Limb (tissue), 2 donors: ENCODE measurements around the gene FGF4.

ENCODE experiments used
- DNase-seq, 2 donors: peaks; one replicate each; pipeline ENCODE4 v3.0.0-alpha.2; 2016; ENCODE audit errors: extremely low spot score in 2 of 2

FGF4 gene

GRCh38 chr11:69775163-69775755 lies at the start of gene FGF4:
Gene FGF4, minus strand, starts transcription at chr11:69775341. Its CDS starts 257 bp downstream, at chr11:69775084.
- DNase-seq: peak in 1 of 2 donors; percentile 47

GRCh38 chr11:69823641-69824265 lies 48.6 kb upstream of the FGF4 start:
- DNase-seq: no peak

- no peak for DNase-seq
Observed at GRCh38 chr11:69822676-69823494, 47.7 kb upstream of the FGF4 start.

GRCh38 chr11:69821511-69822040 lies 46.4 kb upstream of the FGF4 start:
- no peak for DNase-seq

- no peak for DNase-seq
Observed at GRCh38 chr11:69820441-69820840, 45.3 kb upstream of the FGF4 start.

GRCh38 chr11:69819541-69820070 lies 44.5 kb upstream of the FGF4 start:
- DNase-seq: no peak

- DNase-seq: no peak
Observed at GRCh38 chr11:69818603-69819441, 43.7 kb upstream of the FGF4 start, which contains the start of gene FGF3. Gene FGF3, minus strand, starts transcription at chr11:69819416. Its CDS starts 483 bp downstream, at chr11:69818933.

GRCh38 chr11:69818231-69818602 lies 43.1 kb upstream of the FGF4 start:
- no peak for DNase-seq

- DNase-seq: no peak
Observed at GRCh38 chr11:69817265-69818230, 42.4 kb upstream of the FGF4 start.

GRCh38 chr11:69816671-69817070 lies 41.5 kb upstream of the FGF4 start:
- no peak for DNase-seq

- DNase-seq: no peak
Observed at GRCh38 chr11:69815973-69816372, 40.8 kb upstream of the FGF4 start.

GRCh38 chr11:69814902-69815301 lies 39.8 kb upstream of the FGF4 start:
- no peak for DNase-seq

GRCh38 chr11:69814411-69814810 lies 39.3 kb upstream of the FGF4 start:
- DNase-seq: no peak

- DNase-seq: no peak
Observed at GRCh38 chr11:69813839-69814238, 38.7 kb upstream of the FGF4 start.

GRCh38 chr11:69812946-69813345 lies 37.8 kb upstream of the FGF4 start:
- no peak for DNase-seq

- DNase-seq: no peak
Observed at GRCh38 chr11:69812256-69812655, 37.1 kb upstream of the FGF4 start.

GRCh38 chr11:69811431-69811830 lies 36.3 kb upstream of the FGF4 start:
- no peak for DNase-seq

- DNase-seq: no peak
Observed at GRCh38 chr11:69810289-69811118, 35.4 kb upstream of the FGF4 start.

GRCh38 chr11:69808667-69809086 lies 33.5 kb upstream of the FGF4 start:
- DNase-seq: peak in 1 of 2 donors; percentile 33
